Ovary (tissue), 3 donors: Measurements from ENCODE around the gene U2AF1.
"Not testable (repeated sequence)": the region's sequence is repeated elsewhere in the genome, so short reads cannot be mapped to it uniquely, and the experiment has no call there.

Source experiments
- EP300 ChIP-seq: sonication (generic); formaldehyde crosslinking; IDR thresholded peaks from one replicate; pipeline ENCODE4 v1.6.1; 2017; ENCODE audit warnings: antibody characterized with exemption
- POLR2A ChIP-seq: fragments of 450-650 bp; IDR thresholded peaks from one replicate; pipeline ENCODE4 v1.6.1; 2017; ENCODE audit warnings: antibody characterized with exemption, mild to moderate bottlenecking, moderate library complexity
- TF ChIP-seq, protein P1 (sequence below), 3 donors: fragments of 450-650 bp in 2 of 3; fragments of 200-600 bp in 1 of 3; IDR thresholded peaks; one replicate each; pipeline versions ENCODE4 v1.5.1 to v1.8.0; 2016 to 2022; ENCODE audit warnings: antibody characterized with exemption in 3 of 3, mild to moderate bottlenecking in 1 of 3
- donor health status: DM: no; HTN: no; CAD: no.

DNA sequence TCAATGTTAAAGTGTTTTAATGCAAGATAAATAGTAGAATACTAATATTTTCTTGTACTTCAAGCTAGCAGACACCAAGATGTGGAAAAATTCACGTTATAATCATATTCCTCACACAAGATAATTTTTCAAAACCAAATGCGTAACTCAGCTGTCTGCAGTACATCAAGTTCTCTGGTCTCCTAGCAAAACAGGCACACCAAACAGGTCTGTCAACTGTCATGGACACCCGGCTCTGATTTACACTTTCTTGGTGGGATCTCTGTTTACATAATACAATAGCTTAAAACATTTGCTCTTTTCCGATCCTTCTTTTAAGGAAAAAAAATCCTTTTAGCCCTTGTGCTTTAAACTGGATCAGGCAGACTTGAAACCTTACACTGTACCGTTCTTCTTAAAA, 5.7 kb downstream of the U2AF1 start:
- TF ChIP-seq POLR2A, EP300: not testable (repeated sequence)
- TF ChIP-seq, protein P1, sequence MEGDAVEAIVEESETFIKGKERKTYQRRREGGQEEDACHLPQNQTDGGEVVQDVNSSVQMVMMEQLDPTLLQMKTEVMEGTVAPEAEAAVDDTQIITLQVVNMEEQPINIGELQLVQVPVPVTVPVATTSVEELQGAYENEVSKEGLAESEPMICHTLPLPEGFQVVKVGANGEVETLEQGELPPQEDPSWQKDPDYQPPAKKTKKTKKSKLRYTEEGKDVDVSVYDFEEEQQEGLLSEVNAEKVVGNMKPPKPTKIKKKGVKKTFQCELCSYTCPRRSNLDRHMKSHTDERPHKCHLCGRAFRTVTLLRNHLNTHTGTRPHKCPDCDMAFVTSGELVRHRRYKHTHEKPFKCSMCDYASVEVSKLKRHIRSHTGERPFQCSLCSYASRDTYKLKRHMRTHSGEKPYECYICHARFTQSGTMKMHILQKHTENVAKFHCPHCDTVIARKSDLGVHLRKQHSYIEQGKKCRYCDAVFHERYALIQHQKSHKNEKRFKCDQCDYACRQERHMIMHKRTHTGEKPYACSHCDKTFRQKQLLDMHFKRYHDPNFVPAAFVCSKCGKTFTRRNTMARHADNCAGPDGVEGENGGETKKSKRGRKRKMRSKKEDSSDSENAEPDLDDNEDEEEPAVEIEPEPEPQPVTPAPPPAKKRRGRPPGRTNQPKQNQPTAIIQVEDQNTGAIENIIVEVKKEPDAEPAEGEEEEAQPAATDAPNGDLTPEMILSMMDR (IDR thresholded peaks at IDR 0.05) = not testable (repeated sequence)
